GM18507 (cell line): Measurements from ENCODE around the gene ADRA2B.

ENCODE experiments used
- DNase-seq: peaks from one replicate; pipeline ENCODE4 v3.0.0; 2011; ENCODE audit warnings: low read depth; ENCODE audit not compliant: insufficient read length; ENCODE audit errors: extremely low spot score
- FAIRE-seq: peaks from 2 replicates; lab custom pipeline; 2011; peaks lifted over from hg19 to GRCh38; lab: Jason Lieb, UNC

Gene ADRA2B

DNA sequence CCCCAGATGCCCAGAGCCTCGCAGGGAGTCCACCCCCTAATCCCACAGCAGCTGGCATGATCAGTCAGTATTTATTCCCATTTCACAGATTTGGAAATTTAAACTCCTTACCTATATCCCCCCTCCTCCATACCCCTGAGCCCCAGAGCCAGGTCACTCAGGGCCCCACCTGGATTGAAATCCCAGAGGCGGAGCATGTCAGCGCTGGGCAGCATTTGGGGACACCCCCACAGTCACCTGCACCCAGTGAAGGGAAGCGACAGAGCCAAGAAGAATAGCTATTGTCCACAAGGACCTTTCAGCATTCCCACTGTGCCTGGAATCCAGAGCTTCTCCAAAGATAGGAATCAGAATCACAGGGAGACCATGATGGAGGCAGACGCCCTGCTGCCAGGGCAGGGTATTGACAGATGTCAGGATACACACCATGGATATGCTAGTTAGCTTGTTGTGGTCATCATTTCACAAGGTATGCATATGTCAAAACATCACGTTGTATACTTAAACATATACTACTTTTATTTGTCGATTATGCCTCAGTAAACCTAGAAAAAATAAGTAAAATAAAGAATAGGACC, 22.9 kb upstream of the ADRA2B start:
- DNase-seq (no peak), FAIRE-seq (no peak)

DNA sequence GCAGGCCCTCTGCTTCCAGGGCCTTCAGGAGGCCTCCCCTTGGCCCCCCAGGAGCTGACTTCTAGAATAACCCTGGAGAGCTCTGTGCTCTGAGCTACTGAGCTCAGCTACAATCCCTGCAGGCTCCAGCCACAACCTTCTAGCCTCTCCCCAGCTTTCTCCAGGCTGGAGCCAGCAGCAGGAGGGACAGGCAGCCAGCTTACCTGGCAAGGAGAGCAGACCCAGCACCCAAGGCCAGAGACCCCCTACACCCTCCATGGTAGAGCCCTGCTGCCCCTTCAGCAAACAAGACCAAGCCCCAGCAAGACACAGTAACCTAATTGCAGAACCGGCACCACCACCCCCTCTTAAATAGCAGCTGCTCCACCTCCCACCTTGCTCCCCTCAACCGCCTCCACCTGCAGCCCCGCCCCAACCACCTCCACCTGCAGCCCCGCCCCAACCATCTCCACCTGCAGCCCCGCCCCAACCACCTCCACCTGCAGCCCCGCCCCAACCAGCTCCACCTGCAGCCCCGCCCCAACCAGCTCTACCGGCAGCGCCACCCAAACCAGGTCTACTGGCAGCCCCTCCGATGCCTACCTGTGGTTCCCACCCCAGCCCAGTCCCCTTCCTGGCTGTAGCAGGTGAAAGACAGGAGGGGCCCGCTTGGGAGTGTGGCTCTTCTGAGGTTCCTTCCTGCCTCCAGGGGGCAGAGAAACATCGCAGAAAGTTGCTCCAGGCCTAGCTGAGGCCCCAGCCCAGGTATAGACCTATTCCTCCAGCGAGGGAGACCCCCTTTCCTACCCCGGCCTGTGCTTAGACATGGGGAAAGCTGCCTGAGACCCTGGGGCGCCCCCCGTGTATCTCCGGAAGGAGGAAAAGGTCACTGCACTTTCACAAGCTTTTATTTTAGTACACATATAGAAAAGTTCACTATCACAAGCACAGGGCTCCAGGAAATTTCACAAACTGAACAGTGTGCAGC, 22.1 kb upstream of the ADRA2B start, which contains the start of gene ASTL:
ASTL (minus strand) TSS at position 324 of the 967 bp plus-strand sequence; CDS start at position 258, 66 bp downstream.
- no peak for DNase-seq
- peak; percentile 81 for FAIRE-seq

DNA sequence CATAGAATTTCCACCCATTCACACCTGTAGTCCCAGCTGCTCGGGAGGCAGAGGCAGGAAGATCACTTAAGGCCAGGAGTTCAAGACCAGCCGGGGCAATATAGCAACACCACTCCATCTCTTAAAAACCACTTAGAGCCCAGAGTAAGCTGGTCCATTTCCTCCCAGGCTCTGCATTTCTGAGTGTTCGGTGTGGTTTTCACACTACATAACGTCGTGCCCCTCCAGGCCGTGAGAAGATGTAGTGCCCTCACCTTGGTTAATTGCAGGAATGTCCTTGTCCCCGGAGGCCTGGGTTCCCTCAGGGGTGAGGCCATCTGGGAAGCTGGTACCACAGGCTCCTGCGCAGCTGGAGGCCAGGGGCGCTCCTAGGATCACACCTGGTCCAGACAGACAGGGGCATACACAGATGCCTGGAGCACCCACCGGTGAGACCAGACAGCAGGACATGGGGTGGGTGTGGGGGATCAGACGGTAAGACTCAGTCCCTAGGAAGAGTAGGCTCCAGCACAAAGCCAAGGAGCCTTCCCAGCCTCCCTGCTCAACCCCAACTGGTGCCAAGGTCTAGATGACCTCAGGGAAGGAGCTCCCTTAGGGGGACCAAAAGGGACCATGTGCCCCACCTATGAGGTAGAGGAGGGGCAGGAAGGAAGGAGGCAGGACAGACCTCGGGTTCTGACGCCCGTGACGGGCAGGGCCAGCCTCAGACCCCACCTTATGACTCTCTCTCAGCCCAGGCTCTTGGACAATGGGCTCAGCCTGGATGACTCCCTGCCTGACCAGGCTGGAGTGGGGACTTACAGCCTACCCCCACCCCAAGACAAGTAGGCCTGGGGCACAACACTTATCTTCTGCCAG, 21.2 kb upstream of the ADRA2B start:
- no peak for FAIRE-seq
- no peak for DNase-seq

DNA sequence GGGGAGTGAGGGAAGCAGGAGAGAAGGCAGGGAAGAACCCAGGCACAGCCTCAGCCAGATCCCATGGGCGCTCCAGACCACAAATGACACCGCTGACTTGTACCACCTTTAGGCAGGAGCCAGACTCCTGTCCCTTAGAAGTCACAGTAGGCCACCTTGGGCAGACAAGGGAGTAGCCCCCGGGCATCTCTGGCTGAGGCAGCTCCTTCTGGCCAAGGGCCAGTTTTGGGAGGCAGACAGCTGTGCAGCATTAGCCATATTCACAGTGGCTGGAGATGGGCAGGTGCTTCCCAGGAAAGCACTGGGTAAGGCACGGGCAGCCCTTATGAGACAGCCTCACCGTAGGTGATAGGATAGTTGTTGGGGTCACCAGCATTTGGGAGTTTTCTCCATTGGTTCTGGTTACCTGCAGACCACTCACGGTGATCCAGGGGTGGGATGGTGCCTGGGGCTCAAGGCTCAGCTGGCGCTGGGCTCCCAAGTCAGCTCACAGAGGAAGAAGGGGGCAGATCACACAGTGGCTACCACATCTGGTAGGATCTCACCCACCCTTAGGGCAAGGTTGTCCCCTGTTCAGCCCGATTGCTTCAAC, 19.9 kb upstream of the ADRA2B start:
- FAIRE-seq: no peak

DNA sequence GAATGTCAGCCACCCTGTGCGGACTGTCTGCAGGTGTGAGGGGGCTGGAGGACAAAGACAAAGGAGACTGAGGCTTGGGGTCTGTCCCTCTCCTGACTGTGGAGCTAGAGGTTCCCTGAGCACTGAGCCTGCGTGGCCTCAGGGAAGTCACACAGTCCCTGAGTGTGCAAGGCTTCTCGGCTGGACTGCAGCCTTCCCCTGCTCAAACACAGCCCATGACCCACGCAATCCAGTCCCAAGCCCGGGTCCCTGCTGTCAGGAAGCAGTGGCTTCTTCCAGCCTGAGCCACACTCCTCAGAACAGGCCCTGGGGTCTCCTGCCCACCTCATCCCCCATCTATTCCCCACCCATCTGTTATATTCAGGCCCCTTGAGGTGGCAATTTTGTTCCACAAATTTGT, 19.2 kb upstream of the ADRA2B start:
- FAIRE-seq (no peak), DNase-seq (no peak)

More for the DNA sequence above, 19.9 kb upstream of the ADRA2B start:
- no peak for DNase-seq

DNA sequence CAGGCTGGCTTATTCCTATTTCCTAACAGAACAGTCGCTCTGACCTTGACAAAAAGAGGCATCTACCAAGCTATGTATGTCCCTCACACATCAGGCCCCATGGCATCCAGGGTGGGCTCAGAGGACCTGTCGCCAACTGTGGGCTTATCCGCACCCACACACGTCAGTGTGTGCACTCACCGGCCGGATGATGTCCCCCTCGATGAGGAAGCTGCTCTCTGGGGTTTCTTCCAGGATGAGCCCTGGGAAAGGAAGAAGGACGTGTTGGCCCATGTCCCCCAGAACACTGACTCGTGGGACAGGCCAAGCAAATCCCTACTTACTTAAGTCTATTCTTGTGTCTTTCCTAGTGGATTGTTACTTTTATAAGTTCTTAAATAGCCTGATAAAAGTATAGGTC, 18.8 kb upstream of the ADRA2B start:
- DNase-seq: no peak
- FAIRE-seq: no peak

DNA sequence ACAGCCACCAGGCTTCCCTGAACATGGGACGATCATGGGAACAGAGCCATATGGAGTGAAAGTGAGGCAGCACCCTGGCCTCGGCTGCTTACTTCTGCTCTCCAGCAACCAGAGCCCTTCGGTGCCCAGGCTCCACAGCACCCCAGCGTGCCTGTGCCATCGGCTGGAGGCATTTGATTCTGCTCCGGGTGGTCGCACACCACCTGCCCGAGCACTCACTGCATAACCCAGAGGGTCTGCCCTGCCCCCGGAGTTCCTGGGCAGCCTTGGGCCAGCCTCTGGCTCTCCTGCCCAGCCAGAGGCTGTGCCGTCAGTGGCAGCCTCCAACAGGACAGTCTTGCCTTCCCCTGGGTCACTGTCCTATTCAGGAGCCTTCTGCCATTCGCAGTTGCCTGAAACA, 18.1 kb upstream of the ADRA2B start:
- no peak for DNase-seq
- no peak for FAIRE-seq

DNA sequence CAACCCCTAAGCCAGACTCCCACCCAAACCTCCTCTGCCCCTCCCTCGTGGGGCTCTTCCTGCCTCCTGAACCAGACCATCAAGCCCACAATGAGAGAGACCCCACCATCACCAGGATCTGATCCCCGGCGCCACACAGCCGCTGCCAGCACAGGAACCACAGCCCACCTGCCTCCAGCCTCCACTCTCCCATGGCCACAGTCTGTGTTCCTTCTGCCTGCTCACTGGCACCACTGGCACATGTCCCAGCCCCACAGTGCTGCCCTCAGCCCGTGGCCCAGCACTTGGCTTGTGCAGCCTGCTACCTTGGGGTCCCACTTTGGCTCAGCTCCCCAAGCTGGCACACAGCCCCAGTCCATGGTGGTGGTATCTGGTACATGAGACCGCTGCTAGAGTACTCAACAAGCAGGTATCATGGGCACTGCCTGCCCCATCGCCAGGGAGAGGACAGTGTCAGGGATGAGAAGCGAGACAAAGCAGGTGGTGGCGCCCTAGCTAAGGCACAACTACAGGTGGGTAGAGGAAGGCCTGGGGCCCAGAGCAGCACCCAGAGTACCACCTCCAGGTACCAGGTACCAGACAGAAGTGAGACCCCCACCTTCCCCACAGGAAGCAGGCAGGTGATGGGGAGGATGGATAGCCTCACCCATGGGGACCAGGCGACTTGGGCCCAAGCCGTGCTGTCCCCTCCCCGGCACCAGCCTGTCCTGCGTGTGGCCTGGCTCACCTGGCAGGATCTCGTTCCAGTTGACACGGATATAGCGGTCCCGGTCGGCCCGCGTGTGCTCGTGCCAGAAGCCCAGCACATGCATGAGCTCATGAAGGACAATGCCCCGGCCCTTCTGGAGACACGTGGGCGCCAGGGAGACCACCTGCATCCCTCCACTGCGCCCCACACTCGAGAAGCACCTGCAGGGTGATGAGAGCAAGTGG, 15.7 kb upstream of the ADRA2B start:
- FAIRE-seq (no peak), DNase-seq (no peak)

DNA sequence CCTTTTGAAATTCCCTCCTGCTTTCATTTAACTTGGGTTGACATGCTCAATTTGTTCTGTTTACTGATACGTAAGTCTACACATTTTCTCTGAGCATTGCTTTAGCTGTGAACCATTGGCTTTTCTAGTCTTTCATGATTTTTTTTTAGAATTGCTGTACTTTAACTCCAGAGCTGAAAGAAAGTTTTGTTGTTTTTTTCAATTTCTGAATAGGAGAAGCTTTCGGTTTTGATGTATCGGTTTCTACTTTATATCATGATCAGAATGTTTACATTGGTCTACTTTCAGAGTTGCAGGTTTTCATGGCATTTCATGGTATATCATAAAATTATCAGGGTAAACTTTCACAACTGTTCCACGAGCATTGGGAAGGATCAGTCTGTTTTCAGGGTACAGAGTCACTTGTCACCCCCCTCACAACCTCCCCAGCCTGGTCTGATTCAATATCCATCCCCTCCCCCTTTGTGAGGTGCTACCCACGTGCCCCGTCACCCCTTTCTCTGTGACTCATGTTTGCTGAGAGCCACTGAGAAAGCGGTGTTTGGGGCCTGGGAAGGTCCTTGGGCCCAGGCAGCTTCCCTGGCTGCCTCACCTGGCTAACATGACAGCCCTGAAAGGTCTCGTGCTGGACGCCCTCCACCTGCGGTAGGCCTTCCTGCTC, 14.9 kb upstream of the ADRA2B start:
- no peak for DNase-seq
- peak; percentile 59 for FAIRE-seq

DNA sequence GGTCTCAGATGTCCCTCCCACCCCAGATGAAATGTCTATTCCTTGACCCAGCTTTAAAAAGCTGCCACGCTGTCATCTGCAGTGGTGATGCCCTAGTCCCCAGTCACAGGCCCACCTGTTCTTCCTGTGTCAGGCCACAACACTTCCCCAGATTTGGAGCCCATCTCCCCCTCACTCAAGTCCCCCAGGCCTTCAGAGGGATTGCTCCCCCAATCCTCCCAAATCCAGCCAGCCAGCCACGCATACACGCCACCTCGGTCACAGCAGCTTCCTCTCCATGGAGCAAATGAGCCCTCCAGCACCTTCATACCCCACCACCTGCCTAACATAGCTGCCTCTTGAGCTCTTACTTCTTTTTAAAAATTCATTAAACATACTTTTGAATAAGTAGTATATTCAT, 14.1 kb upstream of the ADRA2B start:
- no peak for DNase-seq
- FAIRE-seq: no peak

DNA sequence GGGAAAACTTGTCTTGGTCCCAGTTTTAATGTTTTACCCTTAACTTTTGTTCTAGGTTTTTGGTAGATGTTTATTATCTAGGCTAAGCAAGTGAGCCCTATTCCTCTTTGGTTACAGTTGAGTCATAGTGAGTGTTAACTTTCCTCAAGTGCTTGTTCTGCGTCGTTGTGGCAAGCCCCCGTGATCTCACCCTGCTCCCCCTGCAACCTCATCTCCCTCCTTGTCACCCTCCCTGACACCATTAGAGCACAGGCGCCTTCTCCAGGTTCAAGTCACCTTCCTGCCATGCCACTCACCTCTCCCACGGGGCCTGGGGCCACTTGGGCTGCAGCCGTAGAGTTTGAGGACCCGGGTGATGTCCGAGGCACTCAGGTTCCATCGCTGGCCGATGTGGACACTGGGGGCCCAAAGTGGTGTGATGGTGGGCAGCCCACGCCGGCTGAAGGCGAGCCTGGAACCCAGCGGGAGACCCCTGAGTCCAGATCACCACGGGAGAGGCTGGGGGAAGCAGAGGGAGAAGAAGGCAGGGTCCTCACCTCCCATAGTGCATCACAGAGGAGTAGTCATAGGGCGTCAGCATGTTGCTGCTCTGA, 13.3 kb upstream of the ADRA2B start:
- DNase-seq (no peak), FAIRE-seq (no peak)

DNA sequence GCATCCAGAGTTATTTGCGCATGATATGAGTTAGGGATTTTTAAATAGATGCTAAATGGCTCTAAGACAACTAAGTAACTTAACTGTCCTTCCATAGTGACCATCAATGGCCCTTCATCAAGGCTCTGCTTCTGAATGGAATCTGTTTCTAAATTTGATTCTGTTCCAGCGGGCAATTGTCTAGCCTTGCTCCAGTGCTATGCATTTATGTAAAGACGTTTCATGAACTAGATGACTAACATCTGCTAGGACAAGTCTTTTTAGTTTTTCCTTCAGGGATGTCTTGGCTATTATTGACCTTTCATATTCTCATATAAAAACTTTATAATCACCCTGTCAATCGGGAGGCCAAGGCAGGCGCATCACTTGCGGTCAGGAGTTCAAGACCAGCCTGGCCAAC, 12.1 kb upstream of the ADRA2B start:
- FAIRE-seq (no peak), DNase-seq (no peak)

DNA sequence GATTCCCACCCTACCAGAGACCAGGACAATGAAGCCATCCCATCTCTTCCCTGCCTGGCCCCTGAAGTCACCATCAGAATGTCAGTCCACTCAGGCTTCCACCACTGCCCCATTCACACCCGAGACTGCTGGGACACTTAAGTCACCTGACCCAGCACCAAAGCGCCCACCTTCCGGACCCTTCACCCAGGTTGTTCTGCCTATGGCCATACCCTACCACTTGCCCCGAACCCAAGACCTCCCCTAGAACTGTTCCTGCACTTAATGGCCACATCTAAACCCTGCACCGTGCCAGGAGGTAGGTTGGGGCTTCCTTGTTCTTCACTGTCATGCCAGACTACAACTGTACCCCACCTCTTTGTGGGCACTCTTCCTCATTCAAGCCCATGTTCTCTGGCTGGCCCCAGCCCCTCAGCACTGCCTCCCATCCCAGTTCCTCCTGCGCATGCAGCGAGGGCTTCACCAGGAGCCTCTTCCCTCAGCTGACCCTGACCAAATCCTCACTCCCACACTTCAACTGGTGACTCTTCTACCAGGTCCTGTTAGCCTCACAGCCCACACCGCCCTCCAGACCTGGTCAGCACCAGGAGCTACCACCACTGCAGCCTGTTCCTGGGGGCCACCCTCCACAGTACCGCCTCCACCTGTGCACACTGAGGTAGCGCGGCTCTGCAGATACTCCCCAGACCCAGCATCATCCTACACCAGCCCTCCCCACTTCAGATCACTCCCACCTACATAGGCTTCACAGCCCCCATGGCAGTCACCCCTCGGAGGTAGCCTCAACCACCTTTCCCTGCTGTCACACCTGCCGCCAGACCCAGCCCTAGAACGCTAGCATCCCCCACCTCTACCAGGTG, 8.3 kb upstream of the ADRA2B start:
- DNase-seq (no peak), FAIRE-seq (no peak)

DNA sequence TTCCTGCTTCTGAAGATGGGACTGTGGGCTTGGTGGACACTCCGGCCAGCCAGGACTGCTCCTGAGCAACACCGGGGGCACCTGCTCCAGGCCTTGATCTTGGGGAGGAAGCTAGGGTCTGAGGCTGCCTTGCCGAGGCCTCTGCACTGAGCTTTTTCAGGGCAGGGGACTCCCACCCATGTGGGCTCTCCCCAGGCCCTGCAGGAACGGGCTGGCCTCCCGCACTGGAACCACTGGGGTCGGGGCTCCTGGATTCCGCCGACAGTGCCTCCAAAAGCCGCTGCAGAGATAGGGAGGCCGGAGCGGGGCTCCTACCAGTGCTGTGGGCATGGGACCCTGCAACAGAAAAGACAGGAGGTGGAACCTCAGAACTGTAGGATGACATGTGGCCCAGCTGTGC, 7.6 kb upstream of the ADRA2B start:
- no peak for FAIRE-seq
- DNase-seq: no peak

DNA sequence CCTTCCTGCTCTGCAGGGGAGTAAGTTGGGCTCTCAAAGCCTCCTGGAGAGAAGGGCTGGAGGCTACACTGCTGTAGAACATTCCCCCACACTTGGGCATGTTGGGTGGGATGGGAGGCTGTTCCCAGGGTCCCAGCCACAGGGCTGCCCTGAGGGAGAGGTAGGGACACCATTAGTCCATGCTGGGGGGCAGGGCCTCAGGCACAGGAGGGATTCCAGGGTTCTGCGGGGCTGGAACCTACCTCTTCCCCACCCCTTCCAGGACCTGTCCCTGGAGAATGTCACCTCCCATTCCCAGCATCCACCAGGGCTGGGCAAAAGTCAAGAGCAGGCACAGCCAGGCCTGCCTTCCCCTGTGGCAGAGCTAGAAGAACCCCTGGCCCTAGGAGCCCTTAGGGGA, 6.9 kb upstream of the ADRA2B start:
- no peak for FAIRE-seq

DNA sequence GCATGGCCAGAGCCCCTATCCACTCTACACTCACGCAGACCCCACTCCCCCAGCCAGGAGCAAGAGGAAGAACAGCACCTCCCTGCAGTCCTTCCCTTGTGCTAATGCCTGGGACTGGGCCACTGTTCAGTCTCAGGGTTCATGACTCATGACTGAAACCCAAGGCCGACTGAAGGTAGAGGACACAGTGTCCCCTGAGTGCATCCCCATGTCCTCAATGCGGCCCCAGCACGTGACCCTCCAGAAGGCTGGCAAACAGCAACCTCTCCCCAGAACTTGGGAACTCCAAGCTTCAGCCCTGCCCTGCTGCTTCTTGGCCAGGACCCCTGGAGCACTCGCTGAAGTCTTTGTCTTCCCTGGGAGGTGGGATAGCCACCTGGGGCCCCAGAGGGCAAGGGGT, 6.0 kb upstream of the ADRA2B start:
- FAIRE-seq (no peak), DNase-seq (no peak)

More for the DNA sequence above, 6.9 kb upstream of the ADRA2B start:
- DNase-seq: no peak

DNA sequence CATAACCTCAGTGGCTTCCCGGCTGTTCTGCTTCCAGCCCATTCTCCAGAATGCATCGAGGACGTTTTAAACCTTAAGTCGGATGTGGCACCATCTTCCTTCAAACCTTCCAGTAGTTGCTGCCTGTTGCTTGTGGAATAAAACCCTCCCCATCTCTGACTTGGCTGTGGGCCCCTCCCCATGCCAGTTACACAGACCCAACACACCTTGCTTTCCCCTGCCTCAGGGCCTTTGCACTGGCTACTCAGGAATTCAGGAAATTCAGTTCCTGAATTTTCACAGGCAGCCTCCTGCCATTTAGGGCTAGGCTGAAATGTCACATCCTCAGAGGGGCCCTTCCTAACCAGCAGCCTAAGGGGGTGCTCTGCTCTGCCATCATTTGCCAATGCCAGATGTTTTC, 5.0 kb upstream of the ADRA2B start:
- FAIRE-seq: no peak

More for the DNA sequence above, 5.0 kb upstream of the ADRA2B start:
- DNase-seq: no peak
